ENCODE data around the gene PUS1. TPM values are rescaled to one million over a fixed set of nuclear protein-coding genes. Genes with fewer than 3 reads are reported as not detected.
"Not testable (repeated sequence)": the region's sequence is repeated elsewhere in the genome, so short reads cannot be mapped to it uniquely, and the experiment has no call there.

The PUS1 gene
- total RNA-seq, 1 donor: 4.5 TPM

GRCh38 chr12:131982041-131982440 is 53.0 kb downstream of the PUS1 start:
- H3K27me3 ChIP-seq (ENCODE audit: insufficient read depth, low read length): no peaks in the 10 kb centered on the region
- no peaks in the 10 kb centered on the region for H3K9me3 ChIP-seq (ENCODE audit: low read depth, low read length)
- no peak overlapping the region for H3K4me3 ChIP-seq (ENCODE audit: low read length)
- H3K4me1 ChIP-seq (ENCODE audit: insufficient read depth, low read length): peaks cover 33% of the 10 kb centered on the region

GRCh38 chr12:131983026-131983425 is 54.0 kb downstream of the PUS1 start:
- Histone ChIP-seq H3K4me1 (ENCODE audit: insufficient read depth, low read length) (peaks cover 34% of the 10 kb centered on the region), H3K27me3 (ENCODE audit: insufficient read depth, low read length) (no peaks in the 10 kb centered on the region), H3K4me3 (ENCODE audit: low read length) (no peak overlapping the region), H3K9me3 (ENCODE audit: low read depth, low read length) (no peaks in the 10 kb centered on the region)

- Histone ChIP-seq H3K27me3 (ENCODE audit: insufficient read depth, low read length) (no peaks in the 10 kb centered on the region), H3K4me3 (ENCODE audit: low read length) (no peak overlapping the region)
These were observed 54.5 kb downstream of the PUS1 start for GRCh38 chr12:131983554-131983953.

GRCh38 chr12:131984334-131984733 is 55.3 kb downstream of the PUS1 start:
- no peak overlapping the region for H3K4me3 ChIP-seq (ENCODE audit: low read length)
- H3K9me3 ChIP-seq (ENCODE audit: low read depth, low read length): no peaks in the 10 kb centered on the region

More at GRCh38 chr12:131983554-131983953, 54.5 kb downstream of the PUS1 start:
- no peaks in the 10 kb centered on the region for H3K9me3 ChIP-seq (ENCODE audit: low read depth, low read length)
- peaks cover 34% of the 10 kb centered on the region for H3K4me1 ChIP-seq (ENCODE audit: insufficient read depth, low read length)

GRCh38 chr12:131985510-131985875 is 56.4 kb downstream of the PUS1 start:
- H3K4me1 ChIP-seq (ENCODE audit: insufficient read depth, low read length): peaks cover 34% of the 10 kb centered on the region
- peak overlapping the region; percentile 15 for H3K4me3 ChIP-seq (ENCODE audit: low read length)
- H3K9me3 ChIP-seq (ENCODE audit: low read depth, low read length); H3K27me3 ChIP-seq (ENCODE audit: insufficient read depth, low read length): not testable (repeated sequence)

More at GRCh38 chr12:131984334-131984733, 55.3 kb downstream of the PUS1 start:
- H3K27me3 ChIP-seq (ENCODE audit: insufficient read depth, low read length): no peaks in the 10 kb centered on the region
- H3K4me1 ChIP-seq (ENCODE audit: insufficient read depth, low read length): peaks cover 34% of the 10 kb centered on the region

- no peaks in the 10 kb centered on the region for H3K9me3 ChIP-seq (ENCODE audit: low read depth, low read length)
- no peaks in the 10 kb centered on the region for H3K27me3 ChIP-seq (ENCODE audit: insufficient read depth, low read length)
- H3K4me1 ChIP-seq (ENCODE audit: insufficient read depth, low read length): peaks cover 34% of the 10 kb centered on the region
- no peak overlapping the region for H3K4me3 ChIP-seq (ENCODE audit: low read length)
These were observed 57.3 kb downstream of the PUS1 start for GRCh38 chr12:131986361-131986760.

- Histone ChIP-seq H3K4me3 (ENCODE audit: low read length) (no peak overlapping the region), H3K4me1 (ENCODE audit: insufficient read depth, low read length) (peaks cover 34% of the 10 kb centered on the region), H3K27me3 (ENCODE audit: insufficient read depth, low read length) (no peaks in the 10 kb centered on the region), H3K9me3 (ENCODE audit: low read depth, low read length) (no peaks in the 10 kb centered on the region)
These were observed 57.8 kb downstream of the PUS1 start for GRCh38 chr12:131986910-131987309.

- Histone ChIP-seq H3K9me3 (ENCODE audit: low read depth, low read length) (no peaks in the 10 kb centered on the region), H3K4me1 (ENCODE audit: insufficient read depth, low read length) (peaks cover 34% of the 10 kb centered on the region), H3K4me3 (ENCODE audit: low read length) (no peak overlapping the region), H3K27me3 (ENCODE audit: insufficient read depth, low read length) (no peaks in the 10 kb centered on the region)
These were observed 58.5 kb downstream of the PUS1 start for GRCh38 chr12:131987552-131987951.

- Histone ChIP-seq H3K4me1 (ENCODE audit: insufficient read depth, low read length) (peaks cover 34% of the 10 kb centered on the region), H3K4me3 (ENCODE audit: low read length) (no peak overlapping the region), H3K9me3 (ENCODE audit: low read depth, low read length) (no peaks in the 10 kb centered on the region), H3K27me3 (ENCODE audit: insufficient read depth, low read length) (no peaks in the 10 kb centered on the region)
These were observed 59.1 kb downstream of the PUS1 start for GRCh38 chr12:131988054-131988796.

- no peaks in the 10 kb centered on the region for H3K9me3 ChIP-seq (ENCODE audit: low read depth, low read length)
- H3K4me1 ChIP-seq (ENCODE audit: insufficient read depth, low read length): peaks cover 27% of the 10 kb centered on the region
- H3K27me3 ChIP-seq (ENCODE audit: insufficient read depth, low read length): no peaks in the 10 kb centered on the region
- no peak overlapping the region for H3K4me3 ChIP-seq (ENCODE audit: low read length)
These were observed 59.9 kb downstream of the PUS1 start for GRCh38 chr12:131989021-131989420.

GRCh38 chr12:131990066-131990979 is 61.2 kb downstream of the PUS1 start:
- Histone ChIP-seq H3K9me3 (ENCODE audit: low read depth, low read length) (no peaks in the 10 kb centered on the region), H3K4me3 (ENCODE audit: low read length) (no peak overlapping the region), H3K27me3 (ENCODE audit: insufficient read depth, low read length) (no peaks in the 10 kb centered on the region), H3K4me1 (ENCODE audit: insufficient read depth, low read length) (peaks cover 16% of the 10 kb centered on the region)

GRCh38 chr12:131990980-131991305 is 61.9 kb downstream of the PUS1 start:
- H3K27me3 ChIP-seq (ENCODE audit: insufficient read depth, low read length): no peaks in the 10 kb centered on the region
- H3K9me3 ChIP-seq (ENCODE audit: low read depth, low read length): no peaks in the 10 kb centered on the region
- H3K4me3 ChIP-seq (ENCODE audit: low read length): no peak overlapping the region
- H3K4me1 ChIP-seq (ENCODE audit: insufficient read depth, low read length): peaks cover 12% of the 10 kb centered on the region

GRCh38 chr12:131991816-131992430 is 62.8 kb downstream of the PUS1 start:
- Histone ChIP-seq H3K4me1 (ENCODE audit: insufficient read depth, low read length) (peaks cover 2% of the 10 kb centered on the region), H3K9me3 (ENCODE audit: low read depth, low read length) (no peaks in the 10 kb centered on the region), H3K27me3 (ENCODE audit: insufficient read depth, low read length) (no peaks in the 10 kb centered on the region), H3K4me3 (ENCODE audit: low read length) (no peak overlapping the region)

GRCh38 chr12:131994589-131994988 is 65.5 kb downstream of the PUS1 start:
- no peaks in the 10 kb centered on the region for H3K4me1 ChIP-seq (ENCODE audit: insufficient read depth, low read length)
- H3K9me3 ChIP-seq (ENCODE audit: low read depth, low read length): no peaks in the 10 kb centered on the region
- no peaks in the 10 kb centered on the region for H3K27me3 ChIP-seq (ENCODE audit: insufficient read depth, low read length)
- no peak overlapping the region for H3K4me3 ChIP-seq (ENCODE audit: low read length)

All from mononuclear cell (primary cell).